ENCODE results near the gene CABP4. TPM values are rescaled to one million over a fixed set of nuclear protein-coding genes. Genes with fewer than 3 reads are reported as not detected.

The CABP4 gene
- total RNA-seq, 1 experiment from 2014 or later, result not detected

DNA sequence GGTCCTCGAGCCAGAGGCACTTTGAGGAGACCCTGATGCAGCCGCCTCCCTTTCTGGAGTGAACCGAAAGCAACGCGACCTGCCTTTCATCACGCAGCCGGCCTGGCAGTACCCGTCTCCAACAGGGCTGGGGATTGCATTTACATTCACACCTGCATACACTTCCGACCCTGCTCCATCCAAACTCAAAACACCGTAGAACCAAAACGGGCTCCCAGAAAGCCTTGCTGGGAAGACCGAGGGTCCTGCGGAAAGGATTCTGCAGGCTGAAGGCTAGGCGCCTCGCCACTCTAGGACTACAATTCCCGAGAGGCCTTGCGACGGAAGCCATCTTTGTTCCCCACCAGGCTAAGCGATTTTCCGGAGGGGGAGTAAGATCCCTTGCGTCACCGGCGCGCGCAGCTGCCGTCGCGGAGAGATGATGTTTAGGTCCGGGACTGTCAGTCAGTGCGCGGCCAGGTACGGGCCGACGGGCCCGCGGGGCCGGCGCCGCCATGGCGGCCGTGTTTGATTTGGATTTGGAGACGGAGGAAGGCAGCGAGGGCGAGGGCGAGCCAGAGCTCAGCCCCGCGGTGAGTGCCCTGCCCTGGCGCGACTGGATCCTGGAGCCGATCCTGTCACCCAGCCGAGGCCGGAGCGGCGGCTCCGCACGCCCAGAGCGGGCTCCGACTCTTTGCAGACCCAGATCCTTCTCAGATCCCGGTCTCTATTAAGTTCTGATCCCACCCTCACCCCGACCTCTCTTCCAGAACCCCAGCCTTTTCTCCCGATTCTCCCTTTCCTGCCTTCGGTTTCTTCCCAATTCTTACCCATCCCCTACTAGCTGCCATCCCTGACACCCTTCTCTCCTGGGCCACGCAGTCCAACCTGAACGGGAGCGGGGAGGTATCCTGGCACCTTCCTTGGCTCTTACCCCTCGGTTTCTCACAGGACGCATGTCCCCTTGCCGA lies 26.8 kb upstream of the CABP4 start, which contains the start of gene RPS6KB2:
TSS of gene RPS6KB2 (plus strand) at position 443 of the 950 bp plus-strand sequence. CDS start at position 495, 52 bp downstream.
- H3K36me3 Mint-ChIP-seq (ENCODE audit: insufficient read depth, unreplicated experiment), result peaks cover 38% of the 10 kb centered on the region
- DNase-seq (ENCODE audit: unreplicated experiment), result peak; percentile 97
- H3K27me3 Mint-ChIP-seq (ENCODE audit: insufficient read depth, unreplicated experiment), result no peaks in the 10 kb centered on the region
- CTCF ChIA-PET, result interaction anchor here (0.6 to 2.1 kb wide), 6 partner anchors 9 to 77 kb away, joined by 3 to 8 read pairs (median 4); partner anchors contain the start of genes PITPNM1, PPP1CA and PTPRCAP
- H3K9me3 Mint-ChIP-seq (ENCODE audit: unreplicated experiment), result no peaks in the 10 kb centered on the region
- POLR2A ChIA-PET, result interaction anchor here (0.6 to 2.9 kb wide), 22 partner anchors 8 to 1767 kb away, joined by 3 to 32 read pairs (median 3); partner anchors contain the start of genes AIP, CCDC87, CCS and CORO1B
- no TSS peak for BruUV-seq (replicated peaks)
- intact Hi-C loops (cut with micrococcal nuclease), result loop anchor here (1.0 kb wide), 1 partner anchor 80 kb away; the partner anchor contains the start of gene CDK2AP2
- no peak for TF ChIP-seq CTCF (IDR thresholded peaks at IDR 0.05; ENCODE audit: unreplicated experiment)
- H3K27ac Mint-ChIP-seq (ENCODE audit: low read depth, unreplicated experiment), result peak within 1 kb of the TSS; percentile 92
- H3K4me3 Mint-ChIP-seq (ENCODE audit: unreplicated experiment), result peak within 1 kb of the TSS; percentile 96
- no peaks in the 10 kb centered on the region for H3K4me1 Mint-ChIP-seq (ENCODE audit: insufficient read depth, unreplicated experiment)

DNA sequence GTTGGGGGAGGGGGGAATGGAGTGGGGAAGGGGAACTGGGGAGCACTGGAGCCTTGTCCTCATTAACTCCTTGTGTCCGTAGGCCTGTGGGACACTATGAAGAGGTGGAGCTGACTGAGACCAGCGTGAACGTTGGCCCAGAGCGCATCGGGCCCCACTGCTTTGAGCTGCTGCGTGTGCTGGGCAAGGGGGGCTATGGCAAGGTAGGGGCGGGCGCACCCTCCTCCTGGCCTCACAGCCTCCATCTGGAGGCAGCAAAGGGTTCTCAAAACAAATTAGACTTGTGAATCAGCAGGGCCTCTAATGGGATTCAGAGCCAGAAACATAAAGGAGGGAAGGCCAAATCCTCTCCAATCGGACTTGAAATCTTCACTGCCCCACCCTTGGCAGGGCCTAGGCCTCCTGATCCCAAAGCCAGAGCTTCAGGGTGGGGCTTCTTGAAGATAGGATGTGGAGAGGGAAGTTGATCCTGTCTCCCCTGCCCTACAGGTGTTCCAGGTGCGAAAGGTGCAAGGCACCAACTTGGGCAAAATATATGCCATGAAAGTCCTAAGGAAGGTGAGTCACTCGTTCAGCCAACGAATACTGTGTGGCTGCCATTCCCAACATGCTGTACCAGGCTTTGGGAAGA lies 26.0 kb upstream of the CABP4 start:
- Mint-ChIP-seq H3K4me3 (ENCODE audit: unreplicated experiment) (peak overlapping the region; percentile 96), H3K9me3 (ENCODE audit: unreplicated experiment) (no peaks in the 10 kb centered on the region), H3K27ac (ENCODE audit: low read depth, unreplicated experiment) (peak overlapping the region; percentile 92), H3K27me3 (ENCODE audit: insufficient read depth, unreplicated experiment) (no peaks in the 10 kb centered on the region), H3K36me3 (ENCODE audit: insufficient read depth, unreplicated experiment) (peaks cover 42% of the 10 kb centered on the region), H3K4me1 (ENCODE audit: insufficient read depth, unreplicated experiment) (no peaks in the 10 kb centered on the region)
- TF ChIP-seq CTCF (IDR thresholded peaks at IDR 0.05; ENCODE audit: unreplicated experiment), result no peak
- ChIA-PET CTCF (interaction anchor here (0.6 to 2.1 kb wide), 6 partner anchors 8 to 76 kb away, joined by 3 to 7 read pairs (median 4); partner anchors contain the start of genes PITPNM1, PPP1CA and PTPRCAP), POLR2A (interaction anchor here (0.7 to 2.9 kb wide), 18 partner anchors 8 to 836 kb away, joined by 3 to 32 read pairs (median 3); partner anchors contain the start of genes AIP, CCDC87, CCS and CORO1B)
- BruUV-seq (replicated peaks), result TSS peak; percentile 44
- intact Hi-C loops (cut with micrococcal nuclease), result no loop called here
- no peak for DNase-seq (ENCODE audit: unreplicated experiment)

DNA sequence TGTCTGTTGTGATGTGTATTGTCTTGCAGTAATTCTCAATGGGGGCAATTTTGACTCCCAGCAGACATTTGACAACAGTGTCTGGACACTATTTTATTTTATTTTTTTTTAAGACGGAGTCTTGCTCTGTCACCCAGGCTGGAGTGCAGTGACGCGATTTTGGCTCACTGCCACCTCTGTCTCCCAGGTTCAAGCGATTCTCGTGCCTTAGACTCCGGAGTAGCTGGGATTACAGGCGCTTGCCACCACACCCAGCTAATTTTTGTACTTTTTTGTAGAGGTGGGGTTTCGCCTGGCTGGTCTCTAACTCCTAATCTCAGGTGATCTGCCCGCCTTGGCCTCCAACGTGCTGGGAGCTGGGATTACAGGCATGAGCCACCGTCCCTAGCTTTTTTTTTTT lies 25.4 kb upstream of the CABP4 start:
- H3K27me3 Mint-ChIP-seq (ENCODE audit: insufficient read depth, unreplicated experiment), result no peaks in the 10 kb centered on the region
- ChIA-PET POLR2A (interaction anchor here (0.6 to 2.9 kb wide), 8 partner anchors 9 to 99 kb away, joined by 3 to 32 read pairs (median 12); partner anchors contain the start of genes CORO1B and PPP1CA), CTCF (interaction anchor here (0.9 to 2.1 kb wide), 2 partner anchors 16 to 29 kb away, joined by 5 to 7 read pairs; partner anchors contain the start of gene PPP1CA)
- intact Hi-C loops (cut with micrococcal nuclease), result no loop called here
- no peak for TF ChIP-seq CTCF (IDR thresholded peaks at IDR 0.05; ENCODE audit: unreplicated experiment)
- BruUV-seq (replicated peaks), result no TSS peak
- H3K9me3 Mint-ChIP-seq (ENCODE audit: unreplicated experiment), result no peaks in the 10 kb centered on the region
- peak overlapping the region; percentile 96 for H3K4me3 Mint-ChIP-seq (ENCODE audit: unreplicated experiment)
- H3K27ac Mint-ChIP-seq (ENCODE audit: low read depth, unreplicated experiment), result no peak overlapping the region
- no peaks in the 10 kb centered on the region for H3K4me1 Mint-ChIP-seq (ENCODE audit: insufficient read depth, unreplicated experiment)
- DNase-seq (ENCODE audit: unreplicated experiment), result no peak
- peaks cover 42% of the 10 kb centered on the region for H3K36me3 Mint-ChIP-seq (ENCODE audit: insufficient read depth, unreplicated experiment)
